ENCODE measurements around the gene OR2H1. TPM values are rescaled to one million over a fixed set of nuclear protein-coding genes. Genes with fewer than 3 reads are reported as not detected.
"Not testable (repeated sequence)": the region's sequence is repeated elsewhere in the genome, so short reads cannot be mapped to it uniquely, and the experiment has no call there.

The OR2H1 gene
- polyA plus RNA-seq, 3 donors, result not detected

DNA sequence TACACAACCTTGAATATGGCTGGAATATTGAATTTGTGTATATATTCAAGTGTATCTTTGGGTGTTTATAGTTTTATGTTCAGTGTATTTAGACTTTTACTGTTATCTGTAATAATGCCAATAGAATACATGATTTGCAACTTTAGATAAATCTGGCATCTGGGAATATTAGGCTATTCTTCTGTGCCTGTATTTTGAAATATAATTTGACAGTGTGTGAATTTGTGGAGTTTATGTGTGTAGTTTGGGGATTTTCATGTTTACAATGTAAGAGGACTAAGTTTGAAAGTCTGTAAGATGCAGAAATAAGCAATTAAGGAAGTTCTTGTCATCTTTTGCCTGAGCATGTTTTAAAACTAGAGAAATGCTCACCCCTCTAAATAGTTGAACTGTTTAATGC lies 17.9 kb upstream of the OR2H1 start, which contains the start of gene OR10C1:
Gene OR10C1 (plus strand): TSS at position 301 of the 400 bp plus-strand sequence. CDS start 710 bp downstream, outside the sequence.
- peaks cover 3 to 9% (median 7%) of the 10 kb centered on the region in 7 donors for H3K9me3 Mint-ChIP-seq
- Histone ChIP-seq H2AFZ (ENCODE audit: insufficient read depth, low read depth, low read length, poor library complexity, severe bottlenecking) (no peak within 1 kb of the TSS), H3K36me3 (replicated peaks in 1 of 2; ENCODE audit: control insufficient read depth in 1 of 2, insufficient read depth in 2 of 2, low read length in 2 of 2) (no peaks in the 10 kb centered on the region), H3K4me1 (ENCODE audit: control insufficient read depth in 1 of 2, insufficient read depth in 2 of 2, low read length in 2 of 2) (no peaks in the 10 kb centered on the region), H3K27ac (ENCODE audit: low read depth in 1 of 2, low read length in 2 of 2) (no peak within 1 kb of the TSS), H3K79me2 (ENCODE audit: insufficient read depth, low read length) (no peaks in the 10 kb centered on the region), H3K4me2 (replicated peaks; ENCODE audit: extremely low read depth, low read length, poor library complexity, severe bottlenecking) (no peak within 1 kb of the TSS), H3K9ac (ENCODE audit: insufficient read depth, low read length, poor library complexity, severe bottlenecking) (no peak within 1 kb of the TSS), H4K20me1 (ENCODE audit: insufficient read depth, low read length) (no peaks in the 10 kb centered on the region), H3K9me3 (replicated peaks in 1 of 2; ENCODE audit: control insufficient read depth in 1 of 2, insufficient read depth in 1 of 2, low read length in 2 of 2) (no peaks in the 10 kb centered on the region), H3K4me3 (replicated peaks in 1 of 3; ENCODE audit: low read depth in 2 of 3, low read length in 3 of 3) (no peak within 1 kb of the TSS), H3K27me3 (ENCODE audit: control insufficient read depth in 2 of 2, insufficient read depth in 2 of 2, low read length in 2 of 2) (no peaks in the 10 kb centered on the region)
- H3K27ac Mint-ChIP-seq, result no peak within 1 kb of the TSS
- H3K27me3 Mint-ChIP-seq (ENCODE audit: low read depth in 3 of 3), result peaks cover 1 to 5% (median 3%) of the 10 kb centered on the region in 3 donors
- intact Hi-C loops (cut with micrococcal nuclease), result no loop called here
- H3K4me1 Mint-ChIP-seq, result no peaks in the 10 kb centered on the region
- no peak within 1 kb of the TSS for H3K4me3 Mint-ChIP-seq
- no peak for DNase-seq
- no peaks in the 10 kb centered on the region for H3K36me3 Mint-ChIP-seq
- TF ChIP-seq, protein P1, sequence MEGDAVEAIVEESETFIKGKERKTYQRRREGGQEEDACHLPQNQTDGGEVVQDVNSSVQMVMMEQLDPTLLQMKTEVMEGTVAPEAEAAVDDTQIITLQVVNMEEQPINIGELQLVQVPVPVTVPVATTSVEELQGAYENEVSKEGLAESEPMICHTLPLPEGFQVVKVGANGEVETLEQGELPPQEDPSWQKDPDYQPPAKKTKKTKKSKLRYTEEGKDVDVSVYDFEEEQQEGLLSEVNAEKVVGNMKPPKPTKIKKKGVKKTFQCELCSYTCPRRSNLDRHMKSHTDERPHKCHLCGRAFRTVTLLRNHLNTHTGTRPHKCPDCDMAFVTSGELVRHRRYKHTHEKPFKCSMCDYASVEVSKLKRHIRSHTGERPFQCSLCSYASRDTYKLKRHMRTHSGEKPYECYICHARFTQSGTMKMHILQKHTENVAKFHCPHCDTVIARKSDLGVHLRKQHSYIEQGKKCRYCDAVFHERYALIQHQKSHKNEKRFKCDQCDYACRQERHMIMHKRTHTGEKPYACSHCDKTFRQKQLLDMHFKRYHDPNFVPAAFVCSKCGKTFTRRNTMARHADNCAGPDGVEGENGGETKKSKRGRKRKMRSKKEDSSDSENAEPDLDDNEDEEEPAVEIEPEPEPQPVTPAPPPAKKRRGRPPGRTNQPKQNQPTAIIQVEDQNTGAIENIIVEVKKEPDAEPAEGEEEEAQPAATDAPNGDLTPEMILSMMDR (IDR thresholded peaks at IDR 0.05), result no peak

DNA sequence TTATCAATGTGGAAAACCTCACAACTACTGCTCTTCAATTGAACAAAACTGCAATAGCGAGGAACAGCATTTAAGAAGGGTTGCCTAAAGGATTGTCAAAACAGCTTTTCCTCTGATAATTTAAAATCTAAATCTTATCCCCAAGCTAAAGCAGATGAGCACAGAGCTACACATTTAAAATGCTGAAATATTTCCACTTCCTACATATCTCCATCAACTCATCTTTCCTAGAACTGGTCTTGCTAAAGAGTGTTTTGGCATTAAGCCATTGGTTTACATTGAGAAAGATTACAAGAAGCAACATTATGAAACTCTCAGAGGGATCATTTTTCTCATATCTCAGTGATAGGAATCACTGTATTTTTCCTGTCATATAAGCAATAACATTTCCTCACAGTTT lies 14.2 kb upstream of the OR2H1 start:
- intact Hi-C loops (cut with micrococcal nuclease), result no loop called here
- Mint-ChIP-seq H3K9me3 (peaks cover 8 to 18% (median 11%) of the 10 kb centered on the region in 7 donors), H3K27ac (no peak overlapping the region), H3K4me1 (no peaks in the 10 kb centered on the region), H3K27me3 (ENCODE audit: low read depth in 3 of 3) (peaks cover 1 to 5% (median 1%) of the 10 kb centered on the region in 3 donors), H3K4me3 (no peak overlapping the region), H3K36me3 (no peaks in the 10 kb centered on the region)
- no peaks in the 10 kb centered on the region for H3K27me3 ChIP-seq (ENCODE audit: control insufficient read depth in 2 of 2, insufficient read depth in 2 of 2, low read length in 2 of 2)
- no peak overlapping the region for H3K9ac ChIP-seq (ENCODE audit: insufficient read depth, low read length, poor library complexity, severe bottlenecking)
- H3K79me2 ChIP-seq (ENCODE audit: insufficient read depth, low read length), result no peaks in the 10 kb centered on the region
- no peaks in the 10 kb centered on the region for H3K4me1 ChIP-seq (ENCODE audit: control insufficient read depth in 1 of 2, insufficient read depth in 2 of 2, low read length in 2 of 2)
- no peak overlapping the region for H2AFZ ChIP-seq (ENCODE audit: insufficient read depth, low read depth, low read length, poor library complexity, severe bottlenecking)
- peaks cover 0 to 3% of the 10 kb centered on the region in 2 donors for H3K9me3 ChIP-seq (replicated peaks in 1 of 2; ENCODE audit: control insufficient read depth in 1 of 2, insufficient read depth in 1 of 2, low read length in 2 of 2)
- no peaks in the 10 kb centered on the region for H3K36me3 ChIP-seq (replicated peaks in 1 of 2; ENCODE audit: control insufficient read depth in 1 of 2, insufficient read depth in 2 of 2, low read length in 2 of 2)
- no peak overlapping the region for H3K4me3 ChIP-seq (replicated peaks in 1 of 3; ENCODE audit: low read depth in 2 of 3, low read length in 3 of 3)
- H4K20me1 ChIP-seq (ENCODE audit: insufficient read depth, low read length), result no peaks in the 10 kb centered on the region
- H3K27ac ChIP-seq (ENCODE audit: low read depth in 1 of 2, low read length in 2 of 2), result no peak overlapping the region
- no peak overlapping the region for H3K4me2 ChIP-seq (replicated peaks; ENCODE audit: extremely low read depth, low read length, poor library complexity, severe bottlenecking)
- WGBS (ENCODE audit: insufficient coverage), result 100% methylated on average over 1 of the region's 1 CpG
- TF ChIP-seq, protein P1 (IDR thresholded peaks at IDR 0.05), result no peak
- DNase-seq, result no peak

DNA sequence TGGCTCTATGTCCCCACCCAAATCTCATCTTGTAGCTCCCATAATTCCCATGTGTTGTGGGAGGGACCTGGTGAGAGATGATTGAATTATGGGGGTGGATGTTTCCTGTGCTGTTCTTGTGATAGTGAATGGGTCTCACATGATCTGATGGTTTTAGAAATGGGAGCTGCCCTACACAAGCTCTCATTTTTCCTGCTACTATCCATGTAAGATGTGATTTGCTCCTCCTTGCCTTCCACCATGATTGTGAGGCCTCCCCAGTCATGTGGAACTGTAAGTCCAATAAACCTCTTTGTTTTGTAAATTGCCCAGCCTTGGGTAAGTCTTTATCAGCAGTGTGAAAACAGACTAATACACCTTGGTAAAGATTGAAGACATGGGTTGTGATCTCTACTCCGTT lies 12.9 kb upstream of the OR2H1 start:
- H3K4me1 ChIP-seq (ENCODE audit: control insufficient read depth in 1 of 2, insufficient read depth in 2 of 2, low read length in 2 of 2); DNase-seq; H3K27ac Mint-ChIP-seq; H2AFZ ChIP-seq (ENCODE audit: insufficient read depth, low read depth, low read length, poor library complexity, severe bottlenecking); H3K27me3 Mint-ChIP-seq (ENCODE audit: low read depth in 3 of 3); H3K27me3 ChIP-seq (ENCODE audit: control insufficient read depth in 2 of 2, insufficient read depth in 2 of 2, low read length in 2 of 2); H3K4me2 ChIP-seq (replicated peaks; ENCODE audit: extremely low read depth, low read length, poor library complexity, severe bottlenecking); H4K20me1 ChIP-seq (ENCODE audit: insufficient read depth, low read length); H3K36me3 Mint-ChIP-seq; H3K9ac ChIP-seq (ENCODE audit: insufficient read depth, low read length, poor library complexity, severe bottlenecking); H3K4me3 ChIP-seq (replicated peaks in 1 of 3; ENCODE audit: low read depth in 2 of 3, low read length in 3 of 3); H3K36me3 ChIP-seq (replicated peaks in 1 of 2; ENCODE audit: control insufficient read depth in 1 of 2, insufficient read depth in 2 of 2, low read length in 2 of 2); intact Hi-C loops (cut with micrococcal nuclease); H3K27ac ChIP-seq (ENCODE audit: low read depth in 1 of 2, low read length in 2 of 2); H3K79me2 ChIP-seq (ENCODE audit: insufficient read depth, low read length); H3K9me3 ChIP-seq (replicated peaks in 1 of 2; ENCODE audit: control insufficient read depth in 1 of 2, insufficient read depth in 1 of 2, low read length in 2 of 2); H3K4me1 Mint-ChIP-seq; H3K4me3 Mint-ChIP-seq: not testable (repeated sequence)
- WGBS (ENCODE audit: insufficient coverage), result no CpG with 5 or more reads among the region's 1 CpG
- peaks cover 8 to 19% (median 13%) of the 10 kb centered on the region in 7 donors for H3K9me3 Mint-ChIP-seq
